Heart left ventricle (tissue), 16 donors: ENCODE results near the gene LIMK2. TPM values are rescaled to one million over a fixed set of nuclear protein-coding genes. Genes with fewer than 3 reads are reported as not detected.

Experiments
- ATAC-seq, 4 donors: fragments of 200-7000 bp; cut with Tn5 transposase; one replicate each; pipeline ENCODE4 v1.9.1; 2020 to 2022; ENCODE audit warnings: moderate library complexity in 4 of 4, mild to moderate bottlenecking in 3 of 4, moderate number of reproducible peaks in 1 of 4
- DNase-seq, 5 donors: peaks; one replicate each; pipeline ENCODE4 v3.0.0-alpha.2; 2020
- H3K27ac ChIP-seq, 12 donors: fragments of 200-600 bp; sonication (generic) in 4 of 12; one replicate each; pipeline versions ENCODE4 v1.5.0 to v1.8.0; 2016 to 2022; ENCODE audit warnings: mild to moderate bottlenecking in 2 of 12
- H3K27me3 ChIP-seq, 9 donors: fragments of 200-600 bp; sonication (generic) in 2 of 9; one replicate each; pipeline versions ENCODE4 v1.5.1 to v1.8.0; 2016 to 2022; ENCODE audit warnings: mild to moderate bottlenecking in 3 of 9
- H3K36me3 ChIP-seq, 9 donors: fragments of 200-600 bp; sonication (generic) in 2 of 9; one replicate each; pipeline versions ENCODE4 v1.5.0 to v1.8.0; 2018 to 2022; ENCODE audit warnings: mild to moderate bottlenecking in 2 of 9
- H3K4me1 ChIP-seq, 12 donors: fragments of 200-600 bp; sonication (generic) in 4 of 12; one replicate each; pipeline versions ENCODE4 v1.5.0 to v1.8.0; 2016 to 2022; ENCODE audit warnings: mild to moderate bottlenecking in 3 of 12
- H3K4me3 ChIP-seq, 12 donors: fragments of 200-600 bp; sonication (generic) in 4 of 12; one replicate each; pipeline versions ENCODE4 v1.5.0 to v1.8.0; 2017 to 2022; ENCODE audit warnings: mild to moderate bottlenecking in 9 of 12, moderate library complexity in 4 of 12
- H3K9me3 ChIP-seq, 12 donors: fragments of 200-600 bp; sonication (generic) in 4 of 12; one replicate each; pipeline versions ENCODE4 v1.5.0 to v1.8.0; 2016 to 2022; ENCODE audit warnings: mild to moderate bottlenecking in 1 of 12
- POLR2A ChIP-seq, 2 donors: fragments of 450-650 bp; IDR thresholded peaks; one replicate each; pipeline ENCODE4 v1.6.1; 2017; ENCODE audit warnings: antibody characterized with exemption in 2 of 2, mild to moderate bottlenecking in 2 of 2, moderate library complexity in 2 of 2
- WGBS, 4 donors: extraction: QIAGEN DNeasy Blood & Tissue Kit in 2 of 4; methylation state at CpG; one replicate each; pipeline versions ENCODE4 v1.1.5 to v1.1.7; 2013 to 2018; 5-methylcytosine and 5-hydroxymethylcytosine counted together
- intact Hi-C, 10 donors: fragments of 100-400 bp; cut with DNase I; formaldehyde crosslinking; loops; one replicate each; pipeline versions ENCODE4 v1.11.1 to v1.14.2; 2022
- polyA plus RNA-seq, 2 donors: library from polyadenylated mRNA; stranded (reverse); fragments of 200-250 nt; gene quantifications; one replicate each; pipeline ENCODE4 v1.2.3, GENCODE V29; 2013
- total RNA-seq, 9 donors: library from RNA; depleted of rRNA in 2 of 9; stranded (reverse); fragments of >200 nt in 2 of 9; fragmentation: NEBNext Ultra II Directional in 3 of 9; extraction: Animal tissue kit (Norgen Biotek cat#: 25700) in 3 of 9; gene quantifications; one replicate each; pipeline versions ENCODE4 v1.1.0 to v1.2.4, GENCODE V29; 2016 to 2023
- TF ChIP-seq, protein P1 (sequence below), 12 donors: fragments of 200-600 bp; sonication (generic) in 4 of 12; IDR thresholded peaks; one replicate each; pipeline versions ENCODE4 v1.5.0 to v1.8.0; 2018 to 2022; ENCODE audit warnings: antibody characterized with exemption in 12 of 12, mild to moderate bottlenecking in 5 of 12
- donor health status: ischemic (EF 13 %, LVEDD 7.1; RV severe dilation, severe dysfunction).
- donor health status: healthy with polysubstance abuse.
- donor health status: DM: no; HTN: yes; CAD: no.
- donor health status: DM: no; HTN: no; CAD: no.
- donor health status: ischemic (EF 25% LVEDD 6.9; RV normal size, moderate dysfunction).
- donor health status: ischemic (EF 25% LVEDD 5.7; RV mildly dilated, moderate dysfunction).
- donor health status: healthy.
- donor health status: DM: yes; HTN: yes; CAD: no.
- donor health status: ischemic (EF 35%, LVEDD 5.7; RV mildly dilated, moderate dysfunction).
- donor health status: nonischemic (EF 11% LVEDD 7.7; RV severe dilation, severe dysfunction).
- donor health status: DM: yes; HTN: yes; CAD: no.
- donor health status: PGD.
- donor health status: ischemic (EF 29% LVEDD 5.4; RV normal size, mild dysfunction).
- donor health status: nonischemic (EF 23%, LVEDD 6.1; RV moderate dilation, normal function).

LIMK2 gene
- total and polyA plus RNA-seq, 11 donors, result 7.0 to 33.3 (median 9.4) TPM

DNA sequence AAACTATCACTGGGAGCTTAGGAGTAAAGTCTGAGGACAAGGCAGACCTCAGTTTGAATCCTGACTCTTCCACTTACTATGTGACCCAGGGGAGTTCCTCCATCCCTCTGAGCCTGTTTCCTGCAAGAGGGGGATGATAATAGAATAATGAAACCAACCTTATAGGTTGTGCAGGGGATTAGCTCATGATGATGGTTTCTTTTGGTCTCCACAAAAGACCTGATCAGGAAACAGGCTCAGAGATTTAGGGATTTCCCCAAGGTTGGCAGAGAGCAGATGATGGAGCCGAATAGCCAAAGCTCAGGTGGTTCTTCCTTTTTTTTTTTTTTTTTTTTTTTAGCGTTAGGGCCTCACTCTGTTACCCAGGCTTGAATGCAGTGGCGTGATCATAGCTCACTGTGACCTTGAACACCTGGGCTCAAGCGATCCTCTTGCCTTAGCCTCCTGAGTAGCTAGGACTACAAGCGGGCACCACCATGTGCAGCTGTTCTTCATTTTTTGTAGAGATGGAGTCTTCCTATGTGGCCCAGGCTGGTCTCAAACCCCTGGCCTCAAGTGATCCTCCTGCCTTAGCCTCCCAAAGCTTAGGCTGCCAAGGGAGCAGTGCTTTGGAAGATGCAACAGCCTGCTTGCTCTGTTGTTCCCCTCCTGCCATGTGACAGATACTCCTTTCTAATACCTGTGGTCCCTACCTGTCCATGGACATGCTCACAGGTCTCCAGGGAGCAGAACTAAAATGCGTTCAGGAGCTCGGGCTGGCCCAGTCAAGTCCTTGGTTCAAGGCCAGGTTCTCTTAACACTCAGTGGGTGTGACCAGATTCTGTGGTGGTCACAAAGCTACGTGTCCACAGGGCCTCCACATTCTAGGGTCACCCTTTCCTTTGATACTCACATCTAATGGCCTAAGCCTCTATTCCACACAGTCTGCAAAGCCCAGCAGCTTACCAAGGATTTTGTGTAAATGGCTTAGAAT lies 111.8 kb downstream of the LIMK2 start:
- no peaks in the 10 kb centered on the region for H3K27me3 ChIP-seq
- no peak overlapping the region for H3K4me3 ChIP-seq
- 86 to 93% (median 91%) methylated on average over 7 to 8 of the region's 8 CpGs for WGBS, 4 donors
- H3K27ac ChIP-seq, result no peak overlapping the region
- H3K9me3 ChIP-seq, result no peaks in the 10 kb centered on the region
- intact Hi-C loops, result no loop called here
- ATAC-seq, result no peak
- TF ChIP-seq, protein P1, sequence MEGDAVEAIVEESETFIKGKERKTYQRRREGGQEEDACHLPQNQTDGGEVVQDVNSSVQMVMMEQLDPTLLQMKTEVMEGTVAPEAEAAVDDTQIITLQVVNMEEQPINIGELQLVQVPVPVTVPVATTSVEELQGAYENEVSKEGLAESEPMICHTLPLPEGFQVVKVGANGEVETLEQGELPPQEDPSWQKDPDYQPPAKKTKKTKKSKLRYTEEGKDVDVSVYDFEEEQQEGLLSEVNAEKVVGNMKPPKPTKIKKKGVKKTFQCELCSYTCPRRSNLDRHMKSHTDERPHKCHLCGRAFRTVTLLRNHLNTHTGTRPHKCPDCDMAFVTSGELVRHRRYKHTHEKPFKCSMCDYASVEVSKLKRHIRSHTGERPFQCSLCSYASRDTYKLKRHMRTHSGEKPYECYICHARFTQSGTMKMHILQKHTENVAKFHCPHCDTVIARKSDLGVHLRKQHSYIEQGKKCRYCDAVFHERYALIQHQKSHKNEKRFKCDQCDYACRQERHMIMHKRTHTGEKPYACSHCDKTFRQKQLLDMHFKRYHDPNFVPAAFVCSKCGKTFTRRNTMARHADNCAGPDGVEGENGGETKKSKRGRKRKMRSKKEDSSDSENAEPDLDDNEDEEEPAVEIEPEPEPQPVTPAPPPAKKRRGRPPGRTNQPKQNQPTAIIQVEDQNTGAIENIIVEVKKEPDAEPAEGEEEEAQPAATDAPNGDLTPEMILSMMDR (IDR thresholded peaks at IDR 0.05), result no peak
- no peak for TF ChIP-seq POLR2A (IDR thresholded peaks at IDR 0.05)
- peaks cover 0 to 55% (median 45%) of the 10 kb centered on the region in 9 donors for H3K36me3 ChIP-seq
- no peaks in the 10 kb centered on the region for H3K4me1 ChIP-seq
- DNase-seq, result no peak

DNA sequence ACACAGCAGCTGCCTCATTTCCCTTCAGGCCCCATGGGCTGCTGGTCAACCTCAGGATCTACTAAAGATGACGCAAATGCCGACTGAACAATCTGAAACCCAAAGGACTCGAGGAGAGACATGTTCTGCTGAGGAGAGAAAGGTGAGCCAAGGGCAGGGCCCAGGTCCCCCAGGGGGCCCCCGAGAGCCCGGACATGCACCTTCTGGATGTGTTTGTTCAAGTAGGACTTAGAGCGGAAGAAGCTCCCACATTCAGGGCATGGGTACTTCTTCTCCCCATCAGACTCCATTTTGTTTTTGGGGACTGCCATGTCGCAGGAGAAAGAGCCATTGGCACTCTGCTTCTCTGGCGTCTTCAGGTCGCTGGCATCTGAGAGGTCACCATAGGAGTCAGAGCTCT lies 114.8 kb downstream of the LIMK2 start:
- H3K36me3 ChIP-seq, result peaks cover 0 to 85% (median 71%) of the 10 kb centered on the region in 9 donors
- no peaks in the 10 kb centered on the region for H3K9me3 ChIP-seq
- no peak overlapping the region for H3K27ac ChIP-seq
- TF ChIP-seq, protein P1 (IDR thresholded peaks at IDR 0.05), result no peak
- no peak for TF ChIP-seq POLR2A (IDR thresholded peaks at IDR 0.05)
- DNase-seq (no peak), ATAC-seq (no peak)
- intact Hi-C loops, result no loop called here
- no peaks in the 10 kb centered on the region for H3K4me1 ChIP-seq
- 91 to 97% (median 93%) methylated on average over 9 of the region's 9 CpGs for whole genome bisulfite sequencing, 4 donors
- H3K27me3 ChIP-seq, result no peaks in the 10 kb centered on the region
- H3K4me3 ChIP-seq, result no peak overlapping the region

DNA sequence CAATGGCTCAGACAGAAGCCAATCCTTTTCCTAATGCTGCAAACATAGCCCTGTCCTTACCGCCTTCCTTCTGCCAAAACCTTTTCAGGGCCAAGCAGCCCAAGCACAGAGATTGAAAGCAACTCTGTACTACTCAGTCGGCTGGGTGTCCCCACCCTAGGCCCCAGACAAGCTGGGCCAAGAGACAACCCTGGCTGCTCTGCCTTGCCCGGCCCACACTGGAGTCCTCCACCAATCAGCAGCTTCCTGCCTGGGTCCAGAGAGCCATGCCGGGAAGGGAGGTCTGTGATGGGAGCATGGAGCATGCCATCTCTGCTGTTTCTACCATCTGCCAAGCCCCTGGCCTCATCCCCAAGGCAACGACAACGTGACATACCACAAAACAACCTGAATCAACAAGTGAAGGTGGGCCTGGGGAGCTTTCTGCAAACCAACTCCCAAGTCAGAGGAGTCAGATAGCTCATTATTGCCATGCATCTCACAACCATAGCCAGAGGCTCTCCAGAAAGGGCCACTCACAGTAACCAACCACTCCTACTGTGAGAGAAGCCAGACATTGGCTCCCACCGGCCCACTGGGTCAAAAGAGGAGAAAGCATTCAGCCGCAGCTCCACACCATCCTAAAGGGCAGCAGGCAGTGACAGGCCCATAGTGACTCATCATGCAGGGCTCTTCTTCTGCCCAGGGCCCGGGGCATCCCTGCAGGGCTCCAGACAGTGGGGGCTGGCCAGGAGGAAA lies 115.9 kb downstream of the LIMK2 start:
- H3K36me3 ChIP-seq, result peaks cover 0 to 94% (median 81%) of the 10 kb centered on the region in 9 donors
- DNase-seq, result no peak
- H3K4me1 ChIP-seq, result no peaks in the 10 kb centered on the region
- no peak overlapping the region for H3K27ac ChIP-seq
- TF ChIP-seq, protein P1 (IDR thresholded peaks at IDR 0.05), result no peak
- TF ChIP-seq POLR2A (IDR thresholded peaks at IDR 0.05), result no peak
- intact Hi-C loops, result no loop called here
- H3K4me3 ChIP-seq, result no peak overlapping the region
- H3K27me3 ChIP-seq, result no peaks in the 10 kb centered on the region
- WGBS, 4 donors, result 76 to 89% (median 88%) methylated on average over 8 to 9 of the region's 9 CpGs
- H3K9me3 ChIP-seq, result no peaks in the 10 kb centered on the region
- ATAC-seq, result peak in 2 of 4 donors; percentile 37 to 51

DNA sequence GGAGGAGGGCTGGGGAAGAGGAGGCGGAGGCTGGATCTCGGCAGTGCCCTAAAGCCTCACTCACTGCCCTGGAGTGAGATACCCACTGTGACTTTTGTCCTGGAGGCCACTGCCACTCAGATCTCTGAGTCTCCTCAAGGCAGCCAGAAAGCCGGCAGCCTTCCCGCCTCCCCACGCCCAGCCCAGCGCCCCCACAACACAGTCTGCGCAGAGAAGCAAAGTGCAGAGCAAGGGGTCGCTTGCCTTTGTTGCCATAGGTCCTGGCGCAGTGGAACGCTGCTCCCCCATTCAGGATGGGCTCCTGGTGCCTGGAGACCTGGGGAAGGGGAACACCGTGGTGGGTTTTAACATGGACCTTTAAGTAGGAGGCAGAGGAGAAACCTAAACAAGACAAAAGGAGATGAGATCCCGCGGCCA lies 116.5 kb downstream of the LIMK2 start:
- Histone ChIP-seq H3K27me3 (no peaks in the 10 kb centered on the region), H3K36me3 (peaks cover 0 to 95% (median 86%) of the 10 kb centered on the region in 9 donors), H3K4me1 (peaks cover 0 to 3% (median 0%) of the 10 kb centered on the region in 12 donors), H3K9me3 (no peaks in the 10 kb centered on the region), H3K27ac (no peak overlapping the region), H3K4me3 (no peak overlapping the region)
- ATAC-seq, result no peak
- WGBS, 4 donors, result 92 to 96% (median 93%) methylated on average over 13 of the region's 13 CpGs
- TF ChIP-seq, protein P1 (IDR thresholded peaks at IDR 0.05), result no peak
- TF ChIP-seq POLR2A (IDR thresholded peaks at IDR 0.05), result no peak
- DNase-seq, result no peak
- intact Hi-C loops, result no loop called here
